AG04449 (cell line): ENCODE data around the gene OR4D9.
A peak's percentile ranks its signal among the peaks of the same experiment; 100 is the strongest.

Source experiments
- CTCF ChIA-PET: fragments of 350-600 bp; formaldehyde crosslinking; extraction: SDS; loops from one replicate; lab custom pipeline; 2021; ENCODE audit warnings: antibody characterized with exemption; lab: Yijun Ruan, JAX
- POLR2A ChIA-PET: fragments of 400-600, 350-600 bp; formaldehyde crosslinking; extraction: SDS; loops from one replicate; lab custom pipeline; 2020; ENCODE audit warnings: antibody characterized with exemption, inconsistent platforms; lab: Yijun Ruan, JAX
- DNase-seq: peaks from one replicate; pipeline ENCODE4 v3.0.0-alpha.2; 2010; ENCODE audit warnings: low read depth, low spot score
- H3K4me3 ChIP-seq: 2 replicates; pipeline ENCODE4 v1.5.1; 2011; ENCODE audit warnings: low read depth, mild to moderate bottlenecking, control low read depth, low read length
- TF ChIP-seq, protein P1 (sequence below): IDR thresholded peaks from one replicate; pipeline ENCODE4 v1.5.1; 2011; ENCODE audit warnings: mild to moderate bottlenecking, moderate library complexity, low read length, control low read depth, inconsistent platforms; ENCODE audit not compliant: insufficient read depth; ENCODE audit errors: missing control alignments

OR4D9 gene

DNA sequence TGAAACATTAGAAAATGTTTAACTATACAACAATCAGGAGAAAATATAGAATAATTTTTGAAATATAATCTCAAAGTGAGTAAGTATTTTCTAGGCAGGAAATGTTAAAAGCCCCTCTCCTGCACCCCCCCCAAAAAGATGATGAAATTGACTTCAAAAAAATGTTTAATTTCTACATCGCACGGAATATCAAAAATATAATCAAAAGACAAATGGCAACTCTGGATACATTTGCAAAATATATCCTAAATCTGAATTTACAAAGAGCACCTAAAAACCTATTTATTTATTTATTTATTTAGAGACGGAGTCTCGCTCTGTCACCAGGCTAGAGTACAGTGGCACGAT is 36.9 kb downstream of the OR4D9 start:
- no peak overlapping the region for H3K4me3 ChIP-seq
- TF ChIP-seq, protein P1, sequence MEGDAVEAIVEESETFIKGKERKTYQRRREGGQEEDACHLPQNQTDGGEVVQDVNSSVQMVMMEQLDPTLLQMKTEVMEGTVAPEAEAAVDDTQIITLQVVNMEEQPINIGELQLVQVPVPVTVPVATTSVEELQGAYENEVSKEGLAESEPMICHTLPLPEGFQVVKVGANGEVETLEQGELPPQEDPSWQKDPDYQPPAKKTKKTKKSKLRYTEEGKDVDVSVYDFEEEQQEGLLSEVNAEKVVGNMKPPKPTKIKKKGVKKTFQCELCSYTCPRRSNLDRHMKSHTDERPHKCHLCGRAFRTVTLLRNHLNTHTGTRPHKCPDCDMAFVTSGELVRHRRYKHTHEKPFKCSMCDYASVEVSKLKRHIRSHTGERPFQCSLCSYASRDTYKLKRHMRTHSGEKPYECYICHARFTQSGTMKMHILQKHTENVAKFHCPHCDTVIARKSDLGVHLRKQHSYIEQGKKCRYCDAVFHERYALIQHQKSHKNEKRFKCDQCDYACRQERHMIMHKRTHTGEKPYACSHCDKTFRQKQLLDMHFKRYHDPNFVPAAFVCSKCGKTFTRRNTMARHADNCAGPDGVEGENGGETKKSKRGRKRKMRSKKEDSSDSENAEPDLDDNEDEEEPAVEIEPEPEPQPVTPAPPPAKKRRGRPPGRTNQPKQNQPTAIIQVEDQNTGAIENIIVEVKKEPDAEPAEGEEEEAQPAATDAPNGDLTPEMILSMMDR, result no peak
- no peak for DNase-seq
- ChIA-PET POLR2A (no interaction called here), CTCF (interaction anchor here (1.1 to 4.0 kb wide), 2 partner anchors 10 to 11 kb away, joined by 3 to 38 read pairs; no protein-coding TSS in a partner anchor)

DNA sequence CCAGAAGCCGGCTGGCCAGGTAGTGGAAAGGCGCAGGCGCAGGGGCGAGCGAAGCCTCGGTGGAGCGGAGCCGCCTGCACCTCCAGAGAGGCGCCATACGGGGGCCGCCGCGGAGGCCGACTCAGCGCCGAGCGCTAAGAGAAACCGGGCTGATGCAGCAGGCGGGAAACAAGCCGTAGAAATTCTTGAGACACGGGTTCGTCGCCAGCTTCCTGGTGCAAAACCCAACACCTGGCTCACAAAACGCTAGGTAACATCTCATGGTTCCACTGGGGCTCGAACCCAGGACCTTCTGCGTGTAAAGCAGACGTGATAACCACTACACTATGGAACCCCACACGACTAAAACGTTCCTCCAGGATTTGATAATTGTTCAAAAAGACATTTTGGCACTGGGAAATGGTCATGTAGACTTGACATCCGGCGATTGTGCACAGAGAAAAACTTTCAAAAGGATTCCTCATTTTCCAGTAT is 39.1 kb downstream of the OR4D9 start:
- CTCF ChIA-PET, result interaction anchor here (1.3 to 4.0 kb wide), 5 partner anchors 10 to 130 kb away, joined by 3 to 38 read pairs (median 5); partner anchors contain the start of gene PATL1
- TF ChIP-seq, protein P1, result peak; percentile 71
- H3K4me3 ChIP-seq, result peak overlapping the region; percentile 71
- DNase-seq, result peak; percentile 82
- POLR2A ChIA-PET, result interaction anchor here (0.7 to 1.5 kb wide), 3 partner anchors 8 to 23 kb away, joined by 3 to 4 read pairs (median 4); no protein-coding TSS in a partner anchor

DNA sequence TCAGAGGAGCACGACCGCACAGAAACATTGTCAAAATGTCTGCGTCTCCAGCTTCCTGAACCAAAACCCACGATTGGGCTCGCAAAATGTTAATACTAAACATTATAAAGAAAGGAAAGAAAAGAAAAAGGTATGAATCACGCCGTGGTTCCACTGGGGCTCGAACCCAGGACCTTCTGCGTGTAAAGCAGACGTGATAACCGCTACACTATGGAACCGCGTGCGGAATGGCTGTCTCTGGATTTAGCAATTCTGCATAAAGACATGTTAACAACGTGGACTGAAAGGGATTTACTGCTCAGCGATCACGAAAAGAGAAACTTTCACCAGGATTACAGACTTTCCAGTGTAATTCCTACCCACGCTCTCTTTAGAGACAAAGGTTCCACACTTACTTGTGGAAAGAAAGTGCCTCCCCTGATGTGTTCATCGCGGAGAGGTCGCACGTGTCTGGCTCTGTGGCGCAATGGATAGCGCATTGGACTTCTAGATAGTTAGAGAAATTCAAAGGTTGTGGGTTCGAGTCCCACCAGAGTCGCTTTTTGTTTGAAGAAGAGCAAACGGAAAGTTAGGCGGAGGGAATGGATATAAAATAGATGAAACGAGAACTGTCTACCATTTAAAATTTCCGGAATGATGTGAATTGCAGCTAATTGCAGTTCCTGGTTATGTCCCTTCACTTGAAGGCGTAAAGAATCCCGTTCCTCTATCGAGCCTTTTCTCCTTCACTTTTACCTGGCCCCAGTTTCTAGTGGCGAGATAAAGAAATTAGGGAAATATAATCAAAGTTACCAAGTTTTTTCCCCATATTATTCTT is 39.7 kb downstream of the OR4D9 start:
- DNase-seq, result peak; percentile 57
- ChIA-PET POLR2A (interaction anchor here (0.8 to 1.5 kb wide), 3 partner anchors 8 to 15 kb away, joined by 3 to 4 read pairs (median 4); no protein-coding TSS in a partner anchor), CTCF (interaction anchor here (1.4 to 4.0 kb wide), 3 partner anchors 13 to 118 kb away, joined by 3 to 38 read pairs (median 5); partner anchors contain the start of gene PATL1)
- H3K4me3 ChIP-seq, result peak overlapping the region; percentile 71
- TF ChIP-seq, protein P1, result no peak

DNA sequence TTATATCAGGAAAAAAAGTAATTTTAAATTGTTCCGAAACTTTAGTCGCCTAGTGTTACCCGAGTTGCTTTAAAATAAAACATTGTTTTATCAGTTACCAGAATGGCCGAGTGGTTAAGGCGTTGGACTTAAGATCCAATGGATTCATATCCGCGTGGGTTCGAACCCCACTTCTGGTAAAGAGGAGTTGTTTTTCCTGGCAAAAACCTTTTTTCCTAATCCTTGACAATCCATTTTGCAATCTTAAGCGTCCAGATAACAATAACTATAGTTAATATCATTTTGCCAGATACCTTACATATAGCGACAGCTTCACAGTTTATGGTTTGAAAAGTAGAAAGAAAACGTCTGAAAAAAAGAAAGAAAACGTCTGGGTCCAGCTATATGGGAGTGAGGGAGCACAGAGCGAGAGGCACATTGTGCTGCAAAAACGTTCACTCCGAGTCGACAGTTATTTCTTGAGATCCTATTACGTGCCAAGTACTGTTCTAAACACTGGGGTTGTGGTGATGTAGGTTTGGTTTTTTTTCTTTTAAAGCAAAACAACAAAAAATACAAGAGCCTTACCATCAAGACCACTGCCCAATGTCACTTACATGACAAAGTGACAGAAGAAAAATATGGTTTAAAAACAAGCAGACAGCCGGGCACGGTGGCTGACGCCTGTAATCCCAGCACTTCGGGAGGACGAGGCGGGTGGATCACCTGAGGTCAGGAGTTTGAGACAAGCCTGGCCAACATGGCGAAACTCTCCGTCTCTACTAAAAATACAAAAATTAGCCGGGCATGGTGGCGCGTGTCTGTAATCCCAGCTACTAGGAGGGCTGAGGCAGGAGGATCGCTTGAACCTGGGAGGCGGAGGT is 40.6 kb downstream of the OR4D9 start:
- POLR2A ChIA-PET, result interaction anchor here (1.5 kb wide), 1 partner anchor 9 kb away, joined by 4 read pairs; no protein-coding TSS in a partner anchor
- peak; percentile 57 for DNase-seq
- H3K4me3 ChIP-seq, result peak overlapping the region; percentile 71
- TF ChIP-seq, protein P1, result no peak
- CTCF ChIA-PET, result interaction anchor here (4.0 kb wide), 1 partner anchor 14 kb away, joined by 38 read pairs; no protein-coding TSS in a partner anchor

DNA sequence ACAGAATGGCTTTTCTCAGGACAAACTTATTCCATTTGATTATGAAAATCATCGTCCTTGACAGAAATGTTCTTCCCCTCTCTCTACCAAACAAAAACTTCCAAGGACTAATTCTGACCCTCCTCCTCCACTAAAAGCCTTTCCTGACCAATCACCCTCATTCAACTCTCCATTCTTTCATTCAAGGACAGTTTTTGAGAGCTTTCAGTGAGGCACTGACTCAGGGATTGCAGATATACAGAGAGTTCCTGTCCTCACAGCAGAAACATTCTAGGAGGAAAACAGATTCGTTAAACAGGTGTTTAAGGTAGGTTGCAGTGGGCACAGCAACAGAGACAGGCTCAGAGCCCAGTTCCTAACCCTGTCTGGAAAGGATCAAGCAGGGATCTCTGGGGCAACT is 41.5 kb downstream of the OR4D9 start:
- CTCF ChIA-PET, result no interaction called here
- H3K4me3 ChIP-seq, result no peak overlapping the region
- POLR2A ChIA-PET, result no interaction called here
- TF ChIP-seq, protein P1, result no peak
- DNase-seq, result no peak
